ENCODE results near the gene RAD51B.

DNA sequence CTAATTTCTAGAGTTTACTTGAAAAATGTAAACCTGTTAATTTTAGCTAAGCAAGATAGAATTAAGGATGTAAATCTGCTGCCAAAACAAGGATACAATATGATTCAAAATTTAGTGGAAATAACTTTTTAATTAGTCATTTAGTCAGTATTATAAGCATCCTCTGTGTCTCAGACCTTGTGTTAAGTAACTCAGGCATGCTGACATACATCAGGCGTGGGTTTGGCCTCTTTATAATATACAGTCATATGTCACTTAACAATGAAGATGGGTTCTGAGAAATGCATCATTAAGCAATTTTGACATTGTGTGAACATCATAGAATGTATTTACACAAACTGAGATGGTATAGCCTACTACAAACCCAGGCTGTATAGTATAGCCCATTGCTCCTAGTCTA, 586.4 kb downstream of the RAD51B start:
- no peak for TF ChIP-seq CTCF (conservative IDR thresholded peaks at IDR 0.05; ENCODE audit: low read depth, low read length)
- no peak for TF ChIP-seq EZH2 (IDR thresholded peaks at IDR 0.05; ENCODE audit: borderline replicate concordance, low read depth, low read length, poor library complexity, severe bottlenecking)

Measured in A673 (cell line).